NT2/D1 (cell line): ENCODE results near the gene CELF5.

Source experiments
- SUZ12 ChIP-seq: IDR thresholded peaks from 2 replicates; pipeline ENCODE4 v1.6.1; 2011; ENCODE audit not compliant: insufficient read length, insufficient read depth; ENCODE audit errors: extremely low read depth
- YY1 ChIP-seq: IDR thresholded peaks from 2 replicates; pipeline ENCODE4 v1.6.1; 2011; ENCODE audit not compliant: insufficient read length, insufficient read depth
- ZNF274 ChIP-seq: IDR thresholded peaks from 2 replicates; pipeline ENCODE4 v1.6.1; 2011; ENCODE audit warnings: mild to moderate bottlenecking, low read depth, low read length

DNA sequence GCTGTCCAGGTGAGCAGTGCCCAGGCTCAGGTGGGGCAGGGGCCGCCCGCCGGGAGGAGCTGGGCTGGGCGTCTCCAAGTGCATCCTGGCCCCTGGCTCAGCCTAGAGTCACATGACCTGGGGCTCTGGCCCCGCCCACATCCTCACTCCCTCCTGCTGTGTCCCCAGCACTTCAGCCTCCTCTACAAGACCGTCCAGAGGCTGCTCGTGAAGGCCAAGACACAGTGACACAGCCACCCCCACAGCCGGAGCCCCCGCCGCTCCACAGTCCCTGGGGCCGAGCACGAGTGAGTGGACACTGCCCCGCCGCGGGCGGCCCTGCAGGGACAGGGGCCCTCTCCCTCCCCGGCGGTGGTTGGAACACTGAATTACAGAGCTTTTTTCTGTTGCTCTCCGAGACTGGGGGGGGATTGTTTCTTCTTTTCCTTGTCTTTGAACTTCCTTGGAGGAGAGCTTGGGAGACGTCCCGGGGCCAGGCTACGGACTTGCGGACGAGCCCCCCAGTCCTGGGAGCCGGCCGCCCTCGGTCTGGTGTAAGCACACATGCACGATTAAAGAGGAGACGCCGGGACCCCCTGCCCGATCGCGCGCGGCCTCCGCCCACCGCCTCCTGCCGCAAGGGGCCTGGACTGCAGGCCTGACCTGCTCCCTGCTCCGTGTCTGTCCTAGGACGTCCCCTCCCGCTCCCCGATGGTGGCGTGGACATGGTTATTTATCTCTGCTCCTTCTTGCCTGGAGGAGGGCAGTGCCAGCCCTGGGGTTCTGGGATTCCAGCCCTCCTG lies 16.8 kb upstream of the CELF5 start:
- TF ChIP-seq ZNF274 (no peak), YY1 (no peak), SUZ12 (no peak)
